ENCODE results near the gene VAPA.

- TF ChIP-seq POLR2A (IDR thresholded peaks at IDR 0.05): no peak
- TF ChIP-seq, protein P1, sequence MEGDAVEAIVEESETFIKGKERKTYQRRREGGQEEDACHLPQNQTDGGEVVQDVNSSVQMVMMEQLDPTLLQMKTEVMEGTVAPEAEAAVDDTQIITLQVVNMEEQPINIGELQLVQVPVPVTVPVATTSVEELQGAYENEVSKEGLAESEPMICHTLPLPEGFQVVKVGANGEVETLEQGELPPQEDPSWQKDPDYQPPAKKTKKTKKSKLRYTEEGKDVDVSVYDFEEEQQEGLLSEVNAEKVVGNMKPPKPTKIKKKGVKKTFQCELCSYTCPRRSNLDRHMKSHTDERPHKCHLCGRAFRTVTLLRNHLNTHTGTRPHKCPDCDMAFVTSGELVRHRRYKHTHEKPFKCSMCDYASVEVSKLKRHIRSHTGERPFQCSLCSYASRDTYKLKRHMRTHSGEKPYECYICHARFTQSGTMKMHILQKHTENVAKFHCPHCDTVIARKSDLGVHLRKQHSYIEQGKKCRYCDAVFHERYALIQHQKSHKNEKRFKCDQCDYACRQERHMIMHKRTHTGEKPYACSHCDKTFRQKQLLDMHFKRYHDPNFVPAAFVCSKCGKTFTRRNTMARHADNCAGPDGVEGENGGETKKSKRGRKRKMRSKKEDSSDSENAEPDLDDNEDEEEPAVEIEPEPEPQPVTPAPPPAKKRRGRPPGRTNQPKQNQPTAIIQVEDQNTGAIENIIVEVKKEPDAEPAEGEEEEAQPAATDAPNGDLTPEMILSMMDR (IDR thresholded peaks at IDR 0.05): no peak
Measured at GRCh38 chr18:9884090-9884489, 29.7 kb upstream of the VAPA start.
